ENCODE measurements around the gene COP1. TPM values are rescaled to one million over a fixed set of nuclear protein-coding genes. Genes with fewer than 3 reads are reported as not detected.

The COP1 gene
- total and polyA plus RNA-seq, 10 of the 15 experiments (the other 5 are each of a cell fraction or from before 2014, with no cell fraction given) = 17.7 to 49.9 (median 38.7) TPM

- Histone ChIP-seq H4K20me1 (ENCODE audit: control insufficient read depth, insufficient read depth) (no peaks in the 10 kb centered on the region), H3K4me3 (no peak overlapping the region), H3K79me2 (ENCODE audit: control insufficient read depth, insufficient read depth, low read length) (no peaks in the 10 kb centered on the region), H3K4me2 (ENCODE audit: control insufficient read depth, insufficient read depth) (no peak overlapping the region), H3K9me3 (replicated peaks; ENCODE audit: control insufficient read depth, insufficient read depth, low read length) (no peaks in the 10 kb centered on the region), H3K4me1 (ENCODE audit: control insufficient read depth, insufficient read depth, low read length) (no peaks in the 10 kb centered on the region; the same call in 1 of the 2 replicates), H3K27ac (ENCODE audit: control insufficient read depth, insufficient read depth) (no peak overlapping the region), H3K9ac (ENCODE audit: control insufficient read depth, insufficient read depth, low read length) (no peak overlapping the region), H2AFZ (ENCODE audit: control insufficient read depth, low read depth, low read length) (no peak overlapping the region), H3K27me3 (replicated peaks in 1 of 2; ENCODE audit: control insufficient read depth in 2 of 2, insufficient read depth in 2 of 2, low read length in 1 of 2) (no peaks in the 10 kb centered on the region), H3K36me3 (ENCODE audit: control insufficient read depth in 2 of 2, insufficient read depth in 2 of 2, low read length in 1 of 2) (peaks cover 0 to 5% of the 10 kb centered on the region in 2 experiments; a peak in 3 of 4 replicates)
- RAD21 ChIA-PET (ENCODE audit: unreplicated experiment) = no interaction called here
- TF ChIP-seq MTA2 (IDR thresholded peaks at IDR 0.05; ENCODE audit: low read depth) = no peak
- TF ChIP-seq ZNF24 (IDR thresholded peaks at IDR 0.05) = no peak
- TF ChIP-seq TCF7 (IDR thresholded peaks at IDR 0.05; ENCODE audit: borderline replicate concordance) = no peak
- TF ChIP-seq SKIL (IDR thresholded peaks at IDR 0.05; ENCODE audit: low read depth, poor library complexity, severe bottlenecking) = no peak
- TF ChIP-seq ZBTB40 (IDR thresholded peaks at IDR 0.05; ENCODE audit: borderline replicate concordance) = no peak
- no peak for TF ChIP-seq ZBTB4 (CRISPR knock-in tag; IDR thresholded peaks at IDR 0.05)
- TF ChIP-seq BHLHE40 (IDR thresholded peaks at IDR 0.05; ENCODE audit: borderline replicate concordance in 1 of 2, low read depth in 2 of 2, low read length in 1 of 2) = no peak
- no peak for TF ChIP-seq LARP7 (IDR thresholded peaks at IDR 0.05)
- no peak for TF ChIP-seq RELB (IDR thresholded peaks at IDR 0.05; ENCODE audit: low read depth)
- no peak for TF ChIP-seq ETV6 (conservative IDR thresholded peaks at IDR 0.05 in 1 of 2, IDR thresholded peaks at IDR 0.05 in 1 of 2; ENCODE audit: borderline replicate concordance in 1 of 2, low read depth in 1 of 2)
- TF ChIP-seq CBFB (IDR thresholded peaks at IDR 0.05; ENCODE audit: low read depth) = no peak
- POLR2A ChIA-PET = no interaction called here
- intact Hi-C loops (cut with micrococcal nuclease; ENCODE audit: unreplicated experiment) = no loop called here
- SMC1A ChIA-PET (ENCODE audit: uncharacterized antibody, unreplicated experiment) = no interaction called here
- no peak for ATAC-seq
- in situ Hi-C loops (cut with MboI) = no loop called here
- no TSS peak for BruUV-seq (replicated peaks)
- no peak for FAIRE-seq
- DNase-seq (ENCODE audit: low read depth, low spot score) = no peak
- 95% methylated on average over 2 of the region's 2 CpGs for WGBS (ENCODE audit: insufficient coverage, insufficient replicate concordance, low lambda C conversion rate, missing lambda C conversion rate)
- CTCF ChIA-PET = no interaction called here
Measured at GRCh38 chr1:175963740-175964139, 243.3 kb downstream of the COP1 start.
